SK-N-DZ (cell line): ENCODE data around the gene POMT2. TPM values are rescaled to one million over a fixed set of nuclear protein-coding genes. Genes with fewer than 3 reads are reported as not detected.
"Not testable (repeated sequence)": the region's sequence is repeated elsewhere in the genome, so short reads cannot be mapped to it uniquely, and the experiment has no call there.

ENCODE experiments used
- DNase-seq: peaks from one replicate; pipeline ENCODE4 v3.0.0-alpha.2; 2015; ENCODE audit warnings: low spot score
- polyA plus RNA-seq, 2 experiments: library from polyadenylated mRNA; depleted of rRNA; stranded (reverse); fragments of >200 nt; gene quantifications; 2 replicates each; pipeline ENCODE4 v1.2.3, GENCODE V29; 2014

The POMT2 gene
- 6.2 and 20.3 TPM in 2 replicates for polyA plus RNA-seq (2014; cell fraction: cytosol; rRNA removed)
- 35.5 and 76.9 TPM in 2 replicates for polyA plus RNA-seq (2014; cell fraction: nucleus; rRNA removed)

DNA sequence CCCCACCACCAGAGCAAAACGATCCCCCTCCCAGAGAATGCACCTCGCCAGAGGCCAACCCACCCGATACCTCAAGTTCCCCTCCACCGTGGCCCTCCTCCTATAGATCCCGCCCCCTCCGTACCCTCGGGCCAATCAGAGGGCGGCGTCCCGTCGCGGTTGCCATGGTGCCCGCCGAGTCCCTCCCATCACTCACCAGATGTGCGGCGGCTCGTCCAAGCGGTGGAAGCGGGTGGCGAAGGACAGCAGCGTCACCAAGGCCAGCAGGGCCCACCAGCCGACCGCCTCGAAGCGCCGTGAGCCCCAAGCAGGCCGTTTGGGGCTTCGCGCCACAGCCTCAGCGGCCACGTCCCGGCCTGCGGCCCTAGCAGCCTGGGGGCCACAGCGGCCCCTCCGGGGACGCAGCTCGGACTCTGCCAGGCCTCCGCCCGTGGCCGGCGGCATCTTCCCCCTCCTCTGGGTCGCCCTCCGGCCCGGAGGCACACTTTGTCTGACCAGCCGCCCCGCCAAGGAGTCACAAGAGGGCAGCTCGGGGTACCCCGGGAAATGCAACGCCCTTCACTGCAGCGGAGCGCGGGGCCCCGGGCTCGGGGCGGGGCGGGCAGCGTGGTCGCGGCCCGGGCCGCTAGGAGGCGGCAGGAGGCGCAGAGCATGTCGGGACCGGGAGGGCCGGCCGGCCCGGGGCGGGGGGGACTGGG, at the start of gene POMT2:
POMT2 (minus strand) TSS at position 646 of the 698 bp plus-strand sequence; CDS start at position 444, 202 bp downstream.
- peak; percentile 91 for DNase-seq

GRCh38 chr14:77369285-77369684, 48.6 kb upstream of the POMT2 start:
- DNase-seq = no peak

DNA sequence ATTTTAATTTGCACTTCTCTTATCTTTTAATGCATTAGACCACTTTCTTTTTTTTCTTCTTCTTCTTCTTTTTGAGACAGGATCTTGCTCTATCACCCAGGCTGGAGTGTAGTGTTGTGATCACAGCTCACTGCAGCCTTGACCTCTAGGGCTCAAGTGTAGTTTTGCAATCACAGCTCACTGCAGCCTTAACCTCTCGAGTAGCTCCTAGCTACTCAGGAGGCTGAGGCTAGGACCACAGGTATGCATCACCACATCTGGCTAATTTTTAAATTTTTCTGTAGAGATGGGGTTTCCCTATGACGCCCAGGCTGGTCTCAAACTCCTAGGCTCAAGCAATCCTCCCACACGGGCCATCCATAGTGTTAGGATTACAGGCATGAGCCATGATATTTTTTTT, 43.5 kb upstream of the POMT2 start:
- DNase-seq = no peak

DNA sequence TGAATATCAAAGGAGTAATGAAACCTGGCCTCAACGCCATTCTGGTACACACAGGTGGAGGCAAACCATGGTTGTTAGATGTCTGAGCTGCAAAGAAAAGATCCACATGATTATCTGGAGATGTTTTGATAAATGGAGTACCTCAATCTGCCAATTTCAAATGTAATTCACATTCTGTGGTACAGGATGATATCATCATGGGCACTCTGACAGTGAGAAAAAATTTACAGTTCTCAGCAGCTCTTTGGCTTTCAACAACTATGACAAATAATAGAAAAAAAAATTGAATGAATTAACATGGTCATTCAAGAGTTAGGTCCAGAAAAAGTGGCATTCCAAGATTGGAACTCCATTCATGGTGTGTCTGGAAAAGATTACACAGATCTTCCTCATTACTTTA, 38.9 kb upstream of the POMT2 start:
- no peak for DNase-seq

DNA sequence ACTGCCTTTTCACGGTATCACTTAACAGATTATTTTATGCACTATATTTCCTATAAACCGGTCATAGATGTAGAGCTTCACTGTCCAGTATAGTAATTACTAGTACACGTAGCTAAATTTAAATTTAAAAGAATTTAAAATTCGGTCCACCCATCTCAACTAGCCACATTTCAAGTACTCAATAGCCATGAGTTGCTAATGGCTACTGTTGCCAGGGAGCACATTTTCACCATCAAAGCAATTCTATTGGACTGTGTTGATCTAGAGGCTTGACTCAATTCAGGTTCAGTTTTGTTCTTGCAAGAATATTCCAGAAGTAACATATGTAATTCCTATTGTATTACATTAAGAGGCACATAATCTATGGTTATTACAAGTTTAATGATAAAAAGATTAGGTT, 36.2 kb upstream of the POMT2 start:
- DNase-seq = no peak

DNA sequence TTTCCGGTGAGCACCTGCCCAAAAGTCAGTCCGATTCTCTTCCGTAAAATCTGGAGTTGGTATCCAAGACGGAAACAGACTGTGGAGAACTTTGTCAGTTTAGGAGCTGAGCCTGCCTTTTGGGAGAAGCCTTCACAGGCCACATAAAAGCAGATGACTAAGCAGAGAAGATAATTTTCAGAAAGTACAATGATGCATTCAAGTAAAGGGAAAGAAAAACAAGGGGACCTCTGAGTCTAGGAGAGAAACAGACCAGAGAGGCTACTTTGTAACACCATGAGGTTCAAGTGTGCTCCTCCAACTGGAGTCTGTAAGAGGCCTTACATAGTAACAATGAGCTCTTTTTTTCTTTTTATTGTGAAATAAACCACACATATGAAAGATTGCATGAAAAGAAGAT, 35.1 kb upstream of the POMT2 start:
- DNase-seq = no peak

GRCh38 chr14:77353469-77354141, 32.9 kb upstream of the POMT2 start:
- no peak for DNase-seq

GRCh38 chr14:77347751-77348150, 27.1 kb upstream of the POMT2 start:
- no peak for DNase-seq

GRCh38 chr14:77346495-77346894, 25.8 kb upstream of the POMT2 start:
- DNase-seq = no peak

DNA sequence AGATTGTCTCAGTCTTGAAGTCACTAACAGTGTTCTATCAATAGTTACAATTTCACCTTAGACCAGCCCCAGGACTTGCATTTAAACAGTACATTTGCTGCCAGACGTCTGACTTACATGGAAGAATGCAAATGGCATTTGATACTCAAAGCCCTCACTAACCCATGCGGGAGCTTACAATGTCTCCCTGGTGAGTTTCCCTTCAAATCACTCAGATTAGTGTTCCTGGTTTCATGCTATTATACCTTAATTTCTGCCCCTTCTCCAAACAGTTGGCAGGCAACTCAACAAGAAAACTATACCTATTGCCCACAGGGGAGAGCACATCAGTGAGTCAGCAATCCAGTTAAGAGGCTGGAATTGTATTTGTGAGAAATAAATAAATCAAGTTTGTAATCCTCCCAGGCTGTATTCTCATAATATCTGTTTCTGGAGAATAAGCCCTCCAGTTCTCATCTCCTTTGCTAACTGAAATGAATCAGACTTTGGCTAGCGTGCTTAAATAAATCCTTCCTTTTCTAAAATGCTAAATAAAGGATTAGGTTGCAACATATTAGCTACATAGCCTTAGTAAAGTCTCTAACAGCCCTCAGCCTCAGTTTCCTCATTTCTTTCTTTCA, 23.8 kb upstream of the POMT2 start:
- DNase-seq = no peak

- no peak for DNase-seq
Measured at GRCh38 chr14:77343662-77344061, 23.0 kb upstream of the POMT2 start.

DNA sequence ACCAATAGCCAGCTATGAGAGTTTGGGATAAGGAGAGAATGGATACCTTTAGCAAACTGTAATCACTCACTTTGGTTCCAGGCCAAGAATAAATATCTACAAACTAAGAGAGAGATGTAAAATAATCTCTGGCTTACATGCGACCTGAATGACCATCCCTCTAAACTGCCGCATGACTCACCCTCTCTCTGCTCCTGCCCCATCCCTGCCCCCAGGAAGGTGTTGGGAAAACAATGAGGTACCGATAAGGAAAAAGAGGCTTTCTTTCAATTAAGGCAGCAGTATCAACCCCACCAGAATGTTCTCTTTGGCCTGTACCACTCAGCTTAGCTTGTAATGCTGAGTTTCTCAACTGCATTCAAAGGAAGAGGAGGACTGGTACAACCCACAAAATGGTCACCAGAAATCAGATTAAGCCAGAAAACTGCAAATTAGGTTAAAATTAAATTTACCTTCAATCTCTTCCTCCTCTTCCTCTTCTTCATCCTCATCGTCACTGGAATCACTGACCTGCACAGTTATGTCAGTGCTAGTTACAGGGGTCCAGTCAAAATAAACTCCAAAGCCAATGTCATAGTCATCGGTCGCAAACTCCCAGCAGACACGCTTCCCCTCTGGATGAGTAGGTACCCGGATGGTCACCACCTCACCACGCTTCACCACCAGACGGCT, 22.2 kb upstream of the POMT2 start:
- no peak for DNase-seq

- no peak for DNase-seq
Measured at GRCh38 chr14:77340389-77340788, 19.7 kb upstream of the POMT2 start.

DNA sequence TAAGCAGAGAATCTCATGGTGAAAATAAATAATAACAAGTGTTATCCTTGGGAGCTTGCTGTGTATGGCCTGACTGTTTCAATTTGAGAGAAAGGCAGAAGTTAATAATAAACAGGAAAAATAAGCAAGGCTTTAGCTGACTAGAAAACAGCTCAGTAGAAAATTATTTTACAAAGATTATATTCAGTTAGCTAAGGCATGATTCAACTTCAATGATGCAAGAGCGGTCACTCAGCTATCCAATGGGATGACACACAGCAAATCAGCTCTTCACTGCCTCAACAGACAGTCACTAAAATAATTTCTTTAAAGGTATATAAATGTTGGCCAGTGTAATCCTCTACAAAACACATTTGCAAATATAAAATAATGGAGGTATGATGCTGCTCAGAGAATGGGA, 18.7 kb upstream of the POMT2 start:
- DNase-seq = no peak

GRCh38 chr14:77338302-77338701, 17.6 kb upstream of the POMT2 start:
- DNase-seq = no peak

DNA sequence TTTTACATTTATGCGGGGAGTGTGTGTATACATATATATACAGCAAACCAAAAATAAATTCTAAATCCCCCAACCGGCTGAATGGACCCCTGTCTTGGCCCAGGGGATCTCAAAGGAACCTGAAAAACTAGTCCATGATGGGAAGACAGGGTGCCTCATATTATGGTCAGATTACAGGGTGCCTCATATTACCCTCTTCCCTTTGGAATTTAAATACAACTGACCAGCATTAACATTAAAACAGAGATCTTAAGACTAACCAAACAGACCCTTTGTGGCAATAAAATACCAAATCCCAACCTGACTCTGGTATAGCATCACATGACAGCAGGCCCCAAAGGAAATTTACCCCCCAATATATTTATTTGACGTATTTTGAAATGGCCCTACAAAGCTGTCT, 17.2 kb upstream of the POMT2 start:
- no peak for DNase-seq

- not testable (repeated sequence) for DNase-seq
Measured at GRCh38 chr14:77337255-77337654, 16.6 kb upstream of the POMT2 start.

DNA sequence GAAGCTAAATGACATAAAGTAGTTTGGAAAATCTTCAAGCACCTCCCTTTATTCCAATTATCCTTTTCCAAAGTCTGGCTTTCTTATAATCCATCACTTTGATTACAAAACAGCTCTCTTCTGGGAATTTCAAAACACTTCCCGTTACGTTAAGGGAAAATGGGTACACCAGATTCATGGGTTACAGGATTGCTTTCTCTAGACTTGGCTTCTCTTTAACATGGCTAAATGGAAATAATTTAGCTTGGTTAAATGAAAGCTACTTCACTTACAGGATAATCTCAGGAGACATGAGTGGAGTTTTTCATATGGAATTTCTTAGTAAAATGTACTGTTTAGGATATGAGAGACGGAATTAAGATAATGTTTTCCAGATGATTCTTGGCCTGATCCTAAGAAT, 14.9 kb upstream of the POMT2 start:
- no peak for DNase-seq

GRCh38 chr14:77329872-77330271, 9.2 kb upstream of the POMT2 start:
- no peak for DNase-seq

GRCh38 chr14:77327111-77327510, 6.4 kb upstream of the POMT2 start:
- DNase-seq = no peak

DNA sequence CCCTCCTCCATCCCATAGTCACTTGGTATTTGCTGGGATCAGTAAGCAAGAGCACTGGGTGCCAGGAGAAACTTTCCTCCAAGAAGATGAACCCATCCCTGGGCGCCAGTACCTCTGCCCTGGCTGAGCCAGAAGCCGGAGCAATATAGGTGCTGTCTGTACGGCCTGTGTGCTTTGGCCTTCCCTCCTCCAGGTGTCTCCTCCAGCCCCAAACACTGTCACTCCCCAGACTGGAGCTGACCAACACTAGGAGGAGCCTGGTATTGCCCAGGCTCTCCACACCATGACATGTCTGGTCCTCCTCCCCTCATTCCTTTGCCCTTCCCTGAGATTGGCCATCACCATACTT, 5.0 kb upstream of the POMT2 start:
- DNase-seq = no peak
